Endothelial cell (in vitro differentiated cells): ENCODE measurements around the gene COA4. TPM values are rescaled to one million over a fixed set of nuclear protein-coding genes. Genes with fewer than 3 reads are reported as not detected.

Experiments
- DNase-seq: peaks from one replicate; pipeline ENCODE4 v3.0.0; 2021; ENCODE audit warnings: low spot score
- H3K27ac Mint-ChIP-seq: one replicate; pipeline ENCODE4 v1.8.0; 2021; ENCODE audit warnings: mixed read lengths, inconsistent platforms; ENCODE audit not compliant: unreplicated experiment
- H3K27me3 Mint-ChIP-seq: one replicate; pipeline ENCODE4 v1.8.0; 2021; ENCODE audit warnings: mild to moderate bottlenecking, moderate library complexity, mixed read lengths, inconsistent platforms; ENCODE audit not compliant: unreplicated experiment
- H3K36me3 Mint-ChIP-seq: one replicate; pipeline ENCODE4 v1.8.0; 2021; ENCODE audit warnings: mild to moderate bottlenecking, low read depth, mixed read lengths, inconsistent platforms; ENCODE audit not compliant: unreplicated experiment
- H3K4me1 Mint-ChIP-seq: one replicate; pipeline ENCODE4 v1.8.0; 2021; ENCODE audit warnings: mild to moderate bottlenecking, mixed read lengths, inconsistent platforms; ENCODE audit not compliant: unreplicated experiment
- H3K4me3 Mint-ChIP-seq: one replicate; pipeline ENCODE4 v1.8.0; 2021; ENCODE audit warnings: mild to moderate bottlenecking, mixed read lengths, inconsistent platforms; ENCODE audit not compliant: unreplicated experiment
- H3K9me3 Mint-ChIP-seq: one replicate; pipeline ENCODE4 v1.8.0; 2021; ENCODE audit warnings: mixed read lengths, inconsistent platforms; ENCODE audit not compliant: unreplicated experiment
- total RNA-seq: library from RNA; stranded (reverse); fragmentation: NEBNext Ultra II Directional; extraction: Animal tissue kit (Norgen Biotek cat#: 25700); gene quantifications from one replicate; pipeline ENCODE4 v1.2.1, GENCODE V29; 2021; ENCODE audit not compliant: unreplicated experiment
- TF ChIP-seq, protein P1 (sequence below): fragments of 200-600 bp; sonication (generic); IDR thresholded peaks from one replicate; pipeline ENCODE4 v1.5.0; 2021; ENCODE audit warnings: antibody characterized with exemption; ENCODE audit not compliant: unreplicated experiment

COA4 gene
- total RNA-seq, 1 donor from 2014 or later: 33.9 TPM

DNA sequence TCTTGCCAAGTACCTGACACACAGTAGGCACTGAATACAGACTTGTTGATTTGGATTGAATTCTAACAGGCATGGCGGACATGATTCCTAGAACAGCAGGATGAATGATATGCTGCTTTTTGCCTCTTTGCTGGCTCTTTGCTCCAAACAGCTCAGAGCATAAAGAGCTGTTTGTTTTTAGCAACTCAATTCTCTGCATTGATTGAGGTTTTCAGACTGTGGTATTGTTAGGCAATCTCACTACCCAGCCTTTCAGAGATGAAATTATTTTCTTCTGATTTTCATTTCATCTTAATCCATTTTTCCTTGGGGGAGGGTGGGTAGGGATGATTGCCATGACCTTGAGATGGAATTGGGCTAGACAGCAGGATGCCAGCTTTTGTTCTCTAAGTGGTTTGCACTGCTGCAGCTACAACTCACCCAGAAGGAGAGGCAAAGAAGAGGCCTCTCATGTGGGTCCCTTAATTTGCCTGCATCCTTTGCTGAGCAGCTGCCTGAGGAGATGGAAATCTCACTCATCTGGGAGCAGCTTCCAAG lies 20.5 kb downstream of the COA4 start:
- no peaks in the 10 kb centered on the region for H3K36me3 Mint-ChIP-seq
- H3K9me3 Mint-ChIP-seq: no peaks in the 10 kb centered on the region
- no peak for DNase-seq
- H3K27ac Mint-ChIP-seq: no peak overlapping the region
- H3K27me3 Mint-ChIP-seq: no peaks in the 10 kb centered on the region
- H3K4me3 Mint-ChIP-seq: no peak overlapping the region
- TF ChIP-seq, protein P1, sequence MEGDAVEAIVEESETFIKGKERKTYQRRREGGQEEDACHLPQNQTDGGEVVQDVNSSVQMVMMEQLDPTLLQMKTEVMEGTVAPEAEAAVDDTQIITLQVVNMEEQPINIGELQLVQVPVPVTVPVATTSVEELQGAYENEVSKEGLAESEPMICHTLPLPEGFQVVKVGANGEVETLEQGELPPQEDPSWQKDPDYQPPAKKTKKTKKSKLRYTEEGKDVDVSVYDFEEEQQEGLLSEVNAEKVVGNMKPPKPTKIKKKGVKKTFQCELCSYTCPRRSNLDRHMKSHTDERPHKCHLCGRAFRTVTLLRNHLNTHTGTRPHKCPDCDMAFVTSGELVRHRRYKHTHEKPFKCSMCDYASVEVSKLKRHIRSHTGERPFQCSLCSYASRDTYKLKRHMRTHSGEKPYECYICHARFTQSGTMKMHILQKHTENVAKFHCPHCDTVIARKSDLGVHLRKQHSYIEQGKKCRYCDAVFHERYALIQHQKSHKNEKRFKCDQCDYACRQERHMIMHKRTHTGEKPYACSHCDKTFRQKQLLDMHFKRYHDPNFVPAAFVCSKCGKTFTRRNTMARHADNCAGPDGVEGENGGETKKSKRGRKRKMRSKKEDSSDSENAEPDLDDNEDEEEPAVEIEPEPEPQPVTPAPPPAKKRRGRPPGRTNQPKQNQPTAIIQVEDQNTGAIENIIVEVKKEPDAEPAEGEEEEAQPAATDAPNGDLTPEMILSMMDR: no peak
- no peaks in the 10 kb centered on the region for H3K4me1 Mint-ChIP-seq

DNA sequence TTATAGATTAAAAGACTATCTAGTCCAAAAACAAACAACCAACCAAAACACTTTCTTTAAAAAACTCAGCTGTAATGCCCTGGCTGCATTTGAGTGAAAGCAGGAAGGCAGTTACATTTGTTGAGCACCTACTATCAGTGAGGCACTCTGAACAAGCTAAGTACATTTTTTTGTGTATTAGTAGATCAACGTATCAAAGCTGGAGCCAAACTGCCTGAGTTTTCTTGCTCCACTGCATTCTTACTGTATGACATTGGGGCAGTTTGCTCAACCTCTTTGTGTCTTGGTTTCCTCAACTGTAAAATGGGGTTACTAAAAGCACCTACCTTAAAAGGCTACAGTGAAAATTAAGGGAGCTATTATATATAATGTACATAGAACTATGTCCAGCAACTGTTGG lies 22.0 kb downstream of the COA4 start:
- TF ChIP-seq, protein P1: no peak
- Mint-ChIP-seq H3K27ac (no peak overlapping the region), H3K36me3 (no peaks in the 10 kb centered on the region), H3K27me3 (no peaks in the 10 kb centered on the region), H3K4me3 (no peak overlapping the region), H3K4me1 (no peaks in the 10 kb centered on the region), H3K9me3 (no peaks in the 10 kb centered on the region)
- DNase-seq: no peak

DNA sequence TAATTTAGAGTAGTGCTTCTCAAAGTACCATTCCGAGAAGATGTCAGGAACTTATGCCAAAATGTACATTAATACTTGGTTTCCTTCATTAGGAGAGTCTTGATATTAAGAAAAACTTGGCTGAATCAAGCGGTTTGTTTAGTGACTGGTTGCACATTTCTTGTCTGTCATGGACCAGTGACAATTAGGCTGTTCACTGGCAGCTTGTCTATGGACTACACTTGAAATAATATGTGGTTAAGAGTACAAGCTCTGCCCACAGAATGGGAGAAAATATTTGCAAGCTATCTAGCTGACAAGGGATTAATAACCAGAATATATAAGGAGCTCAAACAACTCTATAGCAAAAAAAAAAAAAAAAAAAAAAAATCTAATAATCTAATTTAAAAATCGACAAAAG lies 24.6 kb downstream of the COA4 start:
- DNase-seq: no peak
- H3K4me3 Mint-ChIP-seq: no peak overlapping the region
- H3K9me3 Mint-ChIP-seq: no peaks in the 10 kb centered on the region
- H3K27me3 Mint-ChIP-seq: no peaks in the 10 kb centered on the region
- TF ChIP-seq, protein P1: no peak
- H3K27ac Mint-ChIP-seq: no peak overlapping the region
- no peaks in the 10 kb centered on the region for H3K36me3 Mint-ChIP-seq
- no peaks in the 10 kb centered on the region for H3K4me1 Mint-ChIP-seq

DNA sequence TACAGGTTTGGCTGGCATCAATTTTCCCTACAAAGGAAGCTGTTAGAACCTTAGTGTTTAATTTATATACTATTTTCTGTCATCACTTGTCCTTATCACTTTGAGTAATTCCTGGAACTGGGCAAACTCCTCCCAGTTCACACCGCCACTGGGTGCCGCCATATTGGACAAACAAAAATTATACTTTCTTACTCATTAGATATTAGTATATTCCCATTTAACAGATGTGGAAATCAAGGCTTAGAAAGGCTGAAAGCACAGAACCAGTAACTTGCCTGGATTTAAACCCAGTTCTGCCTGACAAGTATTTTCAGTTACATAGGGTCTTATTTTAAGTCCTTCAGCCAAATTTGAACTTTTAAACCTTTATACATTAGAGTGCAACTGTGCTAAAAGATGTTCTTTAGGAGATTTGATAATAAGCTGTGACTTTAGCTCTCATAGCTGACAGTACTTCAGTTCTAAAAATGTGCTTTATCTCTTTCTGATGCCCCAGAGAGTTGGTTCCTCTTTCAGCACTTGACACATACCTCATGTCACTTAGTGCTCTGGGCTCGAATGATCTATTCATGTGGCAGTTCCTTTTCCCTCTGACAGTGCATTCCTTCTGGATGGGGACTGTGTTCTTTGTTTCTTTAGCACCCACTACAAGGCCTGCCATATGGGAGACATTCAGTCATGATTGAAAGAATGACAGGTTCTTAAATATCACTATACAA lies 25.4 kb downstream of the COA4 start:
- TF ChIP-seq, protein P1: no peak
- H3K4me3 Mint-ChIP-seq: no peak overlapping the region
- H3K9me3 Mint-ChIP-seq: no peaks in the 10 kb centered on the region
- H3K36me3 Mint-ChIP-seq: no peaks in the 10 kb centered on the region
- DNase-seq: no peak
- H3K4me1 Mint-ChIP-seq: no peaks in the 10 kb centered on the region
- no peak overlapping the region for H3K27ac Mint-ChIP-seq
- no peaks in the 10 kb centered on the region for H3K27me3 Mint-ChIP-seq

DNA sequence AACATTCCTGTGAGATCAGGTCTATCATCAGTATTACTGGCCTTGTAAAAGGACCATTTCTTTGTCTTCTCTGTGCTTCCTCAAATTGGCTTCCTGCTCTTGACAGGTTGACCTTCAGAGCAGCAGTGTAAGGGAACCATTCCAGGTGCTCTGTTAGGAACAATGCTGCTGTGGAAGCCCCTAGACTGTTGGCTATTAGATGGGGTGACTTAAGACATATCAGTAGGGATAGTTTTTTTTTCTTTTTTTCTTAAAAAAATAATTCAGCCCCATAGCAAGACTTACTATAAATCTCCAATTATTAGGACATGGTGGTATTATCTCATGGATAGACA lies 37.6 kb downstream of the COA4 start:
- no peak for DNase-seq
- H3K4me1 Mint-ChIP-seq: peaks cover 2% of the 10 kb centered on the region
- no peaks in the 10 kb centered on the region for H3K9me3 Mint-ChIP-seq
- H3K4me3 Mint-ChIP-seq: no peak overlapping the region
- H3K36me3 Mint-ChIP-seq: no peaks in the 10 kb centered on the region
- no peak overlapping the region for H3K27ac Mint-ChIP-seq
- no peaks in the 10 kb centered on the region for H3K27me3 Mint-ChIP-seq
- TF ChIP-seq, protein P1: no peak
